ENCODE data around the gene PGRMC2.

PGRMC2 gene

GRCh38 chr4:128241425-128241913, 46.1 kb downstream of the PGRMC2 start:
- H3K36me3 ChIP-seq (ENCODE audit: control insufficient read depth in 1 of 2, insufficient read depth in 2 of 2, low read length in 2 of 2), result no peaks in the 10 kb centered on the region
- H3K27me3 ChIP-seq (ENCODE audit: low read depth, low read length), result no peaks in the 10 kb centered on the region
- H3K9me3 ChIP-seq (ENCODE audit: control insufficient read depth in 1 of 2, low read length in 2 of 2), result no peaks in the 10 kb centered on the region
- no peak overlapping the region for H3K4me3 ChIP-seq (ENCODE audit: low read depth in 1 of 2, low read length in 2 of 2)
- no peaks in the 10 kb centered on the region for H3K4me1 ChIP-seq (ENCODE audit: control insufficient read depth in 1 of 2, insufficient read depth in 2 of 2, low read length in 2 of 2)
- no peak overlapping the region for H3K27ac ChIP-seq (ENCODE audit: low read length)

GRCh38 chr4:128241019-128241418, 46.6 kb downstream of the PGRMC2 start:
- H3K9me3 ChIP-seq (ENCODE audit: control insufficient read depth in 1 of 2, low read length in 2 of 2), result no peaks in the 10 kb centered on the region
- no peak overlapping the region for H3K4me3 ChIP-seq (ENCODE audit: low read depth in 1 of 2, low read length in 2 of 2)
- H3K27me3 ChIP-seq (ENCODE audit: low read depth, low read length), result no peaks in the 10 kb centered on the region
- no peaks in the 10 kb centered on the region for H3K4me1 ChIP-seq (ENCODE audit: control insufficient read depth in 1 of 2, insufficient read depth in 2 of 2, low read length in 2 of 2)
- H3K27ac ChIP-seq (ENCODE audit: low read length), result no peak overlapping the region
- H3K36me3 ChIP-seq (ENCODE audit: control insufficient read depth in 1 of 2, insufficient read depth in 2 of 2, low read length in 2 of 2), result no peaks in the 10 kb centered on the region

- Histone ChIP-seq H3K27ac (ENCODE audit: low read length) (no peak overlapping the region), H3K9me3 (ENCODE audit: control insufficient read depth in 1 of 2, low read length in 2 of 2) (no peaks in the 10 kb centered on the region), H3K36me3 (ENCODE audit: control insufficient read depth in 1 of 2, insufficient read depth in 2 of 2, low read length in 2 of 2) (no peaks in the 10 kb centered on the region), H3K4me1 (ENCODE audit: control insufficient read depth in 1 of 2, insufficient read depth in 2 of 2, low read length in 2 of 2) (no peaks in the 10 kb centered on the region), H3K4me3 (ENCODE audit: low read depth in 1 of 2, low read length in 2 of 2) (no peak overlapping the region), H3K27me3 (ENCODE audit: low read depth, low read length) (no peaks in the 10 kb centered on the region)
These were observed 52.8 kb downstream of the PGRMC2 start for GRCh38 chr4:128234836-128235235.

GRCh38 chr4:128232719-128233118, 54.9 kb downstream of the PGRMC2 start:
- H3K27me3 ChIP-seq (ENCODE audit: low read depth, low read length), result no peaks in the 10 kb centered on the region

DNA sequence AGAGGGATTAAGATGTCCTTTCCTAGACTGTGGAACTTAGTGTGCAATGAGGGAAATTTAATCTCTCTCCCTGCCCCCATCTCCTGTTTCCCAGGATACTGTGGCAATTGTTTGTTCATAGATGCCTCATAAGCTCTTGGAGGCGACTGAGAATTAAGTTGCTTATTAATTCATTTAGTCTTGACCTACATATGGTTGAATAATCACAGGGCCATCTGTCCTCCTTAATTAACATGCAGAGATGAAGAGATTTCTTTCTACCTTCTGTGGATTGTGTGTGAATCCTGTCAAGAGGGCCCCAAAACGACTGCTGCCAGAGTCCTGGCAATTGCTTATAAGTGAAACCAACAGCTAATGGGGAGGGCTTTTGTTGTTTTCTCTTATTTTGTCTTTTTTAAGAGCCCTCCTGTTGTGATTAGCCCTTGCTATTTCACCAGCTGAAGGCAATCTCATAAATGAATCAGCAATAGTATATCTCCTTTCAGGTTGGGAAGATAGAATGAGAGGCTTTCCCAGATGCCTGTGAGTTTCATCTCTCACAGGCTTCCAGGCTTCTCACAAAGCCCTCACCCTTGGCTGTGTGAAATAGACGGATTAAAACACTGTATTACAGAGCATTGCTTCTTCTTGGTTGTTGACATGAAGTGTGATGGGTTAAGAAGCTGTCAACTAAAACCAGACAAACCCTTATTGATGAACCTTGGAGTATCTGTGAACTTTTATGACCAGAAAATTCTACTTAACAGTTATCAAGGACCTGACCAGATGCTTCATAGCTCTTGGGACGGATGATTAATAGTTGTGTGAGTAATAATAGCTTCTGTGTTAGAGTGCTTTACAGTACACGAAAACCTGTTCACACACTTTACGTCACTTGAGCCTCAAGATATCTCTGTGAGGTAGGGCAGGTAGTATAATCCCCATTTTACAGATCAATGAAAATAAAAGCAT, 58.5 kb downstream of the PGRMC2 start:
- Histone ChIP-seq H3K27ac (ENCODE audit: low read length) (no peak overlapping the region), H3K4me1 (ENCODE audit: control insufficient read depth in 1 of 2, insufficient read depth in 2 of 2, low read length in 2 of 2) (no peaks in the 10 kb centered on the region), H3K27me3 (ENCODE audit: low read depth, low read length) (no peaks in the 10 kb centered on the region), H3K9me3 (ENCODE audit: control insufficient read depth in 1 of 2, low read length in 2 of 2) (no peaks in the 10 kb centered on the region), H3K4me3 (ENCODE audit: low read depth in 1 of 2, low read length in 2 of 2) (no peak overlapping the region), H3K36me3 (ENCODE audit: control insufficient read depth in 1 of 2, insufficient read depth in 2 of 2, low read length in 2 of 2) (no peaks in the 10 kb centered on the region)

More at GRCh38 chr4:128232719-128233118, 54.9 kb downstream of the PGRMC2 start:
- Histone ChIP-seq H3K4me1 (ENCODE audit: control insufficient read depth in 1 of 2, insufficient read depth in 2 of 2, low read length in 2 of 2) (no peaks in the 10 kb centered on the region), H3K4me3 (ENCODE audit: low read depth in 1 of 2, low read length in 2 of 2) (no peak overlapping the region), H3K27ac (ENCODE audit: low read length) (no peak overlapping the region), H3K36me3 (ENCODE audit: control insufficient read depth in 1 of 2, insufficient read depth in 2 of 2, low read length in 2 of 2) (no peaks in the 10 kb centered on the region), H3K9me3 (ENCODE audit: control insufficient read depth in 1 of 2, low read length in 2 of 2) (no peaks in the 10 kb centered on the region)

GRCh38 chr4:128227991-128228571, 59.5 kb downstream of the PGRMC2 start:
- Histone ChIP-seq H3K4me3 (ENCODE audit: low read depth in 1 of 2, low read length in 2 of 2) (no peak overlapping the region), H3K9me3 (ENCODE audit: control insufficient read depth in 1 of 2, low read length in 2 of 2) (no peaks in the 10 kb centered on the region), H3K36me3 (ENCODE audit: control insufficient read depth in 1 of 2, insufficient read depth in 2 of 2, low read length in 2 of 2) (no peaks in the 10 kb centered on the region), H3K4me1 (ENCODE audit: control insufficient read depth in 1 of 2, insufficient read depth in 2 of 2, low read length in 2 of 2) (no peaks in the 10 kb centered on the region), H3K27ac (ENCODE audit: low read length) (no peak overlapping the region), H3K27me3 (ENCODE audit: low read depth, low read length) (no peaks in the 10 kb centered on the region)

DNA sequence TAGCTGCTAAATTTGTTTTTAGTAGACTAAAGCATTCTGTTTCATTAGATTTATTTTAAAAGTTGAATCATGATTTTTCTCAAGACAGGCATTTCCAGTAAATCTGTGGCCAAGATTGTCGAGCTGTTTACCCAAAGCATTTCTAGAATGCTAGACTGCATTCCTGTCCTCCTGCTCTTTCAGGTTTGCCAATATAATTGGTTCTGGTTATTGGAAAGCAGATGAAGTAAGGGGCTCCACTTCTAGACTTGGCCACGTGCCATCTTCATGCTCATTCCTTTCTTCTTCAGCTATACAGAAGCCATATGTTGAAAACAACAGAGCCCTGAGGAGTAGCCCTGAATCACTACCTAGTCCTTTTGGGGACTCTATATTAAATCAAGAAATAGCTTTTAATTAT, 62.5 kb downstream of the PGRMC2 start:
- Histone ChIP-seq H3K27ac (ENCODE audit: low read length) (no peak overlapping the region), H3K36me3 (ENCODE audit: control insufficient read depth in 1 of 2, insufficient read depth in 2 of 2, low read length in 2 of 2) (no peaks in the 10 kb centered on the region), H3K27me3 (ENCODE audit: low read depth, low read length) (no peaks in the 10 kb centered on the region), H3K4me3 (ENCODE audit: low read depth in 1 of 2, low read length in 2 of 2) (no peak overlapping the region), H3K9me3 (ENCODE audit: control insufficient read depth in 1 of 2, low read length in 2 of 2) (no peaks in the 10 kb centered on the region), H3K4me1 (ENCODE audit: control insufficient read depth in 1 of 2, insufficient read depth in 2 of 2, low read length in 2 of 2) (no peaks in the 10 kb centered on the region)

- no peaks in the 10 kb centered on the region for H3K27me3 ChIP-seq (ENCODE audit: low read depth, low read length)
- no peak overlapping the region for H3K27ac ChIP-seq (ENCODE audit: low read length)
- no peak overlapping the region for H3K4me3 ChIP-seq (ENCODE audit: low read depth in 1 of 2, low read length in 2 of 2)
- no peaks in the 10 kb centered on the region for H3K4me1 ChIP-seq (ENCODE audit: control insufficient read depth in 1 of 2, insufficient read depth in 2 of 2, low read length in 2 of 2)
- H3K36me3 ChIP-seq (ENCODE audit: control insufficient read depth in 1 of 2, insufficient read depth in 2 of 2, low read length in 2 of 2), result no peaks in the 10 kb centered on the region
- no peaks in the 10 kb centered on the region for H3K9me3 ChIP-seq (ENCODE audit: control insufficient read depth in 1 of 2, low read length in 2 of 2)
These were observed 66.0 kb downstream of the PGRMC2 start for GRCh38 chr4:128221586-128221985.

GRCh38 chr4:128220286-128221235, 67.1 kb downstream of the PGRMC2 start:
- H3K4me1 ChIP-seq (ENCODE audit: control insufficient read depth in 1 of 2, insufficient read depth in 2 of 2, low read length in 2 of 2), result no peaks in the 10 kb centered on the region
- H3K27ac ChIP-seq (ENCODE audit: low read length), result no peak overlapping the region
- H3K27me3 ChIP-seq (ENCODE audit: low read depth, low read length), result no peaks in the 10 kb centered on the region
- no peak overlapping the region for H3K4me3 ChIP-seq (ENCODE audit: low read depth in 1 of 2, low read length in 2 of 2)
- no peaks in the 10 kb centered on the region for H3K9me3 ChIP-seq (ENCODE audit: control insufficient read depth in 1 of 2, low read length in 2 of 2)
- no peaks in the 10 kb centered on the region for H3K36me3 ChIP-seq (ENCODE audit: control insufficient read depth in 1 of 2, insufficient read depth in 2 of 2, low read length in 2 of 2)
